Measurements from ENCODE around the gene SPAG9. TPM values are rescaled to one million over a fixed set of nuclear protein-coding genes. Genes with fewer than 3 reads are reported as not detected.

SPAG9 gene
- total RNA-seq, 1 donor from 2014 or later, result 55.4 TPM

DNA sequence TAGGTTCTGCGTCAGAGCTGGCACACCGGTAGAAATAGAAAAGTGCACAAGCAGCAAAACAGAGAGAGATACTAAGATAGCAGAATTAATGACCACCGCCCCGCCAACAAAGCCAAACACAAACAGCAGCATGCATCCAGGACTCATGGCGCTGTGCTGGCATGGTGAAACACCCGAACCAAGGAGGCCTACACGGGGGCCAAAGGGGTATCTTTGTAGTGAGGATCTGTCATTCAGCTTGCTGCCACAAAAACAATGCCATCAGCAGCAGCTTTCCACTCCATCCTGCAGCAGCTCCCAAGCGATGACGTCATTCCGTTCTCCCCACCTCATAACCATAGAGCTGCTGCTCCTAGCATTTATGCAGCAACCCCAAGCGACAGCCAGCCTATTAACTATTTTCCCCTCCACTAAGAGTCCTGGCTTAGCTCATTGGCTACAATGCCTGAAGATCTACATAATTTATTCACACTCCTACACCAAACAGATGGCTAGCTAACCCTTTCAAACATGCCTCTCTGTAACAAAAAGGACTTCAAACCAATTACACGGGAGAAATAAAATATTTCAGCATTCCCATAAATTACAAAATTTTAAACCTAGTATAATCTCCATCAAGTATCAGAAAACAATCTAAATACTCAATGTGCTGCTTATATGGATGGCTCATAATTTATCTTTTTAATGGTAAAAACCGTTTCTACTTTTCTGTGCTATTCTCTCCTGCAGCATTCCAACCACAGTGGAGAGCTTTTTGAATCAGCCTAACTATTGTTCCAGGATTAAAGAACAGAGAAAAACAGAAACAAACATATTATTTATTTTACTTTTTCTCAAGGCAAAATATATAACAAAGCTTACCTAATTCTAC lies 73.9 kb downstream of the SPAG9 start:
- Mint-ChIP-seq H3K4me3 (ENCODE audit: low read depth) (no peak overlapping the region), H3K27me3 (no peaks in the 10 kb centered on the region), H3K36me3 (ENCODE audit: insufficient read depth) (no peaks in the 10 kb centered on the region), H3K27ac (no peak overlapping the region), H3K9me3 (ENCODE audit: low read depth) (no peaks in the 10 kb centered on the region), H3K4me1 (ENCODE audit: low read depth) (peaks cover 11% of the 10 kb centered on the region)
- peak; percentile 52 for DNase-seq (ENCODE audit: low spot score, unreplicated experiment)
- no peak for TF ChIP-seq CTCF (IDR thresholded peaks at IDR 0.05; ENCODE audit: unreplicated experiment)

DNA sequence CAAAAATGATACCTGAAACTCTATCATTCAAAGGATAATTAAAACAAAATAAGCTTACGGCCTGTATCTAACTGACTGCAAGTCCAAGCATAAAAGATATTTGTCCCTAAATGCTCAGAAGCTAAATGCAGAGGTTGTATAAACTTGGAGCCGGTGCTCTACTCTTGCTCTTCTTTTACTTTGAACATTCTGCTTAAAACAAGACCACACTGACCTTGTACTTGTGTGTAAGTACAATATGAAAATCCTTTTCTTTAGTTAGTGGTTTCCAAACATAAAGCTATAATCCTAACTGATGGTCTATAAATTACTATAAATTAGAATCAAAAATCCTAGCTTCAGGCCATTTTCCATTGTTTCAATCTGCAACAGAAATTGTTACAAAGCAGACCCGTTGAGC lies 74.6 kb downstream of the SPAG9 start:
- TF ChIP-seq CTCF (IDR thresholded peaks at IDR 0.05; ENCODE audit: unreplicated experiment), result no peak
- H3K27ac Mint-ChIP-seq, result no peak overlapping the region
- DNase-seq (ENCODE audit: low spot score, unreplicated experiment), result no peak
- peaks cover 11% of the 10 kb centered on the region for H3K4me1 Mint-ChIP-seq (ENCODE audit: low read depth)
- H3K9me3 Mint-ChIP-seq (ENCODE audit: low read depth), result no peaks in the 10 kb centered on the region
- no peaks in the 10 kb centered on the region for H3K36me3 Mint-ChIP-seq (ENCODE audit: insufficient read depth)
- no peak overlapping the region for H3K4me3 Mint-ChIP-seq (ENCODE audit: low read depth)
- H3K27me3 Mint-ChIP-seq, result no peaks in the 10 kb centered on the region

- no peak overlapping the region for H3K27ac Mint-ChIP-seq
- H3K27me3 Mint-ChIP-seq, result no peaks in the 10 kb centered on the region
- H3K4me3 Mint-ChIP-seq (ENCODE audit: low read depth), result no peak overlapping the region
- H3K36me3 Mint-ChIP-seq (ENCODE audit: insufficient read depth), result no peaks in the 10 kb centered on the region
- H3K4me1 Mint-ChIP-seq (ENCODE audit: low read depth), result peaks cover 11% of the 10 kb centered on the region
- no peak for DNase-seq (ENCODE audit: low spot score, unreplicated experiment)
- TF ChIP-seq CTCF (IDR thresholded peaks at IDR 0.05; ENCODE audit: unreplicated experiment), result no peak
- no peaks in the 10 kb centered on the region for H3K9me3 Mint-ChIP-seq (ENCODE audit: low read depth)
These were observed 75.0 kb downstream of the SPAG9 start for GRCh38 chr17:51045621-51046020.

DNA sequence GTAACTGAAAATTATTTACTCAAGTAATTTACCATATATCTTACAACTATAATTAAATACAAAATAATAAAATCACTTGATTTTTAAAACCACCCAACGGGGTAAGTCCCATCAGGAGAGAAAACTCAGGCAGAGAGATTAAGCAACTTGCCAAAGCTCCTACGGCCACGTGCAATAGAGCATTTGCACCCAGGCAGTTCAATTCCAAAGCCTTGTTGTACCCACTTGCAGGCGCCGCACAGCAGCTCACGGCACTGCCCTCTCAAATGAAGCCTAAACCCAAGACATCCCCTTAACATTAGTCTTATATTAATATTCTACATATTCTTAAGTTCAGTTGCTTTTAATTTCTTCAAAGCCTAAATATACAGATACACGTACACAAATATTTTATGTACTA lies 75.7 kb downstream of the SPAG9 start:
- H3K9me3 Mint-ChIP-seq (ENCODE audit: low read depth), result no peaks in the 10 kb centered on the region
- H3K27me3 Mint-ChIP-seq, result no peaks in the 10 kb centered on the region
- H3K4me1 Mint-ChIP-seq (ENCODE audit: low read depth), result peaks cover 10% of the 10 kb centered on the region
- no peak for TF ChIP-seq CTCF (IDR thresholded peaks at IDR 0.05; ENCODE audit: unreplicated experiment)
- no peak overlapping the region for H3K27ac Mint-ChIP-seq
- H3K4me3 Mint-ChIP-seq (ENCODE audit: low read depth), result no peak overlapping the region
- peaks cover 1% of the 10 kb centered on the region for H3K36me3 Mint-ChIP-seq (ENCODE audit: insufficient read depth)
- no peak for DNase-seq (ENCODE audit: low spot score, unreplicated experiment)

DNA sequence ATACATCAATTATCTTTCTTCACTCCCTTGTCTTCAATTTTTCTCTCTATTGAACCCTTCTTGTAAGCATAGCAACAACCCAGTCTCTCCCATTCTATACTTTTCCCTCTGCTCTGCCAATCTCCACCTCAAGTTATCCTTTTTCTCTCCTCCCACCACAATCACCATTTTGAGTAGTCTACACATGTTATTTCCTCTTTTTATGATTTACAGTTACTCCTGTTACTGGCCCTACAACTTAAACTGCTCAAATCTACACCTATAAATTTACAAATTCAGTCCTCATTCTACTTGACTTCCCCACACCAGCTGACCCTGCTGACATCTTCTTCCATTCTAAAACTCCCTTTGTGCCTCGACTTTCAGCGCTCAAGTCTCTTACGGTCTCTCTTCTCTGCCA lies 84.6 kb downstream of the SPAG9 start:
- no peaks in the 10 kb centered on the region for H3K27me3 Mint-ChIP-seq
- DNase-seq (ENCODE audit: low spot score, unreplicated experiment), result no peak

More for the DNA sequence above, 84.6 kb downstream of the SPAG9 start:
- Mint-ChIP-seq H3K4me1 (ENCODE audit: low read depth) (no peaks in the 10 kb centered on the region), H3K9me3 (ENCODE audit: low read depth) (no peaks in the 10 kb centered on the region), H3K27ac (no peak overlapping the region), H3K36me3 (ENCODE audit: insufficient read depth) (peaks cover 2% of the 10 kb centered on the region), H3K4me3 (ENCODE audit: low read depth) (no peak overlapping the region)
- no peak for TF ChIP-seq CTCF (IDR thresholded peaks at IDR 0.05; ENCODE audit: unreplicated experiment)
